Activated naive CD8-positive, alpha-beta T cell treated with anti-CD3 and anti-CD28 coated beads, Interleukin-2, amount 10 ng/mL, durations not matched to agents 7 days and 5 days (primary cell): ENCODE results near the gene MAD1L1. TPM values are rescaled to one million over a fixed set of nuclear protein-coding genes. Genes with fewer than 3 reads are reported as not detected.

Source experiments
- ATAC-seq: fragments of 150-1000 bp; cut with Tn5 transposase; one replicate; pipeline ENCODE4 v1.10.0; 2021; ENCODE audit warnings: low read depth, moderate library complexity
- POLR2A ChIA-PET: fragments of 350-600 bp; sonication (Branson Sonifier 250); formaldehyde crosslinking; loops from one replicate; lab custom pipeline; 2021; ENCODE audit warnings: antibody characterized with exemption; lab: Charles Lee
- DNase-seq: peaks from one replicate; pipeline ENCODE4 v3.0.0; 2021
- H3K27ac Mint-ChIP-seq: one replicate; pipeline ENCODE4 v1.8.0; 2022; ENCODE audit warnings: mild to moderate bottlenecking, mixed read lengths
- H3K27me3 Mint-ChIP-seq: one replicate; pipeline ENCODE4 v1.8.0; 2022; ENCODE audit warnings: mild to moderate bottlenecking, moderate library complexity, mixed read lengths
- H3K36me3 Mint-ChIP-seq: one replicate; pipeline ENCODE4 v1.8.0; 2021; ENCODE audit warnings: mild to moderate bottlenecking, mixed read lengths
- H3K4me1 Mint-ChIP-seq: one replicate; pipeline ENCODE4 v1.8.0; 2021; ENCODE audit warnings: mixed read lengths
- H3K4me3 Mint-ChIP-seq: one replicate; pipeline ENCODE4 v1.8.0; 2022; ENCODE audit warnings: mild to moderate bottlenecking, moderate library complexity, mixed read lengths
- H3K9me3 Mint-ChIP-seq: one replicate; pipeline ENCODE4 v1.8.0; 2021; ENCODE audit warnings: mixed read lengths
- total RNA-seq, 2 experiments: library from RNA; stranded (reverse); gene quantifications; one replicate each; pipeline ENCODE4 v1.2.3, GENCODE V29; 2021

Gene MAD1L1
- total RNA-seq, 2 experiments from 2014 or later, result 72.7 to 82.6 TPM

DNA sequence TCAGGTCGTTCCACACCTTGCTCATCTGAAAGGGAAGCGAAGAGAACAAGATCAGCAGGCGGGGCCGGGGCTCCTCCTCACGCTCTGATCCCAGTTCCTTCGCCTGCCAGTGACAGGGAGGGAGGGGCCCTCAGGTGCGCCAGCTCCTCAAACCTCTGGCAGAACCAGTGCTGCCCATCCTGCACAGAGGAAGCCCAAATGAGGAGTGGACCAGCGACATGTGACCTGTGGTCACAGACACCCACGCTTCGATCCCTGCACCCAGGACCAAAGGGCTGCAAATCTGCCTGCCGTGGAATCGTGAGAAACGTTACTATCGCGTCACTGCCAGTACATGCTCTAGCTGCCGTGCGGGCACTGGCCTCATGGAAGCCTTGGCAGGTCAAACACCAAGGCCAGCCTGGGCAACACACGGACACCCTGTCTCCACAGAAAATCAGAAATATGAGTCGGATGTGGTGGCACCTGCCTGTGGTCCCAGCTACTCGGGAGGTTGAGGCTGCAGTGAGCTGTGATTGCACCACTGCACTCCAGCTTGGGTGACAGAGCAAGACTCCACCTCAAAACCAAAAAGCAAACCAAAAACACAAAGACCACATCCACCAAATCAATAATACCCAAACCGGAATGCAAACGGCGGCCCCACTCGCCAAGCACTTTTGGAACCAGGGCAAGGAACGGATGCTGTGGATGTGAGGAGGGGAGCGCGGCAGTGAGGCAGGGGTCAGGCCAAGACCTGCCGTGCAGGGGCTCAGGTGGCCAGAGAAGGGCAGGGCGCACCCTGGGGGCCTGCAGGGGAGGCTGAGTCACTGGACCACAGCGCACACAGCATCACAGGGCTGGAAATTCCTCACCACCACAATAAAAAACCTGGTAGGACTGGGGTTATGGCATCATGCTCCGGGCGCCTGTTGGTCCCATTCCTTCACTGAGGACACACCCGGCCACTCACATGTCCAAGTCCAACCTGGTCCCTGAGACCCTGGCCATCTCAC, 22.7 kb upstream of the MAD1L1 start:
- H3K9me3 Mint-ChIP-seq, result no peaks in the 10 kb centered on the region
- H3K36me3 Mint-ChIP-seq, result peaks cover 13% of the 10 kb centered on the region
- POLR2A ChIA-PET, result no interaction called here
- no peak overlapping the region for H3K4me3 Mint-ChIP-seq
- H3K27ac Mint-ChIP-seq, result no peak overlapping the region
- no peak for ATAC-seq
- peaks cover 8% of the 10 kb centered on the region for H3K4me1 Mint-ChIP-seq
- no peaks in the 10 kb centered on the region for H3K27me3 Mint-ChIP-seq
- no peak for DNase-seq

DNA sequence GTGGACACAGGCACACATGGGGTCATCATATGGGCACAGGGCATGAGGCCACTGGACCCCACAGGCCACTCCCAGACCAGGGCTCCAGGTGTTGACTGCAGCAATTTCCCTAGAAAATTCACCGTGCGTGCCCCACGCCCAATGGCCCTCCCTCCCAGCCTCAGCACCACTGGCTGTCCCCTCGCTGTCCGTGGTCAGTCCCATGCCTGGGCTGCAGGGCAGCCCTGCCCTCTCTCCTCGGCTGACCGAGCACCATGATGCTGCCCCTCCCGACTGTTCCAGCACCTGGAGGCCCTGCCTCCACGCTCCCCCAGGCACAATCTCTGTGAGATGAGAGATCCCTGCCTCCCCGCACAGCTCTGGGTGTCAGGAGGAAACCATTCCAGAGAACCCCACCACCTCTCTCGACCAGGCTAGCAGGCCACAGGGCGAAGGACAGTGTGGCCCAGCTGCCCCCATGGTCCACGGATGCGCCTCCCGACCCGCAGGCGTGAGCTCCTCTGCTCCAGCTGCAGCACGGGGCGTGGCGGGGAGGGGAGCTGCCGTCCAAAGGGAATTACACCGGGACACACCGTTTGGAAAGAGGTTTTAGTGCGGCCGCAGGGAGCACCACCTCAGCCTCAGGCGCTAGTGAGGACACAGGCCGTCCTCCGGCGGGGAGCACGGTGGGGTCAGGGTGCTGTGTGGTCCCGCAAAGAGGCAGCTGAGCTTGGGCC, 21.8 kb upstream of the MAD1L1 start:
- Mint-ChIP-seq H3K4me3 (no peak overlapping the region), H3K4me1 (peaks cover 13% of the 10 kb centered on the region), H3K27me3 (no peaks in the 10 kb centered on the region), H3K36me3 (peaks cover 13% of the 10 kb centered on the region), H3K9me3 (no peaks in the 10 kb centered on the region), H3K27ac (no peak overlapping the region)
- no peak for DNase-seq
- POLR2A ChIA-PET, result no interaction called here
- no peak for ATAC-seq

DNA sequence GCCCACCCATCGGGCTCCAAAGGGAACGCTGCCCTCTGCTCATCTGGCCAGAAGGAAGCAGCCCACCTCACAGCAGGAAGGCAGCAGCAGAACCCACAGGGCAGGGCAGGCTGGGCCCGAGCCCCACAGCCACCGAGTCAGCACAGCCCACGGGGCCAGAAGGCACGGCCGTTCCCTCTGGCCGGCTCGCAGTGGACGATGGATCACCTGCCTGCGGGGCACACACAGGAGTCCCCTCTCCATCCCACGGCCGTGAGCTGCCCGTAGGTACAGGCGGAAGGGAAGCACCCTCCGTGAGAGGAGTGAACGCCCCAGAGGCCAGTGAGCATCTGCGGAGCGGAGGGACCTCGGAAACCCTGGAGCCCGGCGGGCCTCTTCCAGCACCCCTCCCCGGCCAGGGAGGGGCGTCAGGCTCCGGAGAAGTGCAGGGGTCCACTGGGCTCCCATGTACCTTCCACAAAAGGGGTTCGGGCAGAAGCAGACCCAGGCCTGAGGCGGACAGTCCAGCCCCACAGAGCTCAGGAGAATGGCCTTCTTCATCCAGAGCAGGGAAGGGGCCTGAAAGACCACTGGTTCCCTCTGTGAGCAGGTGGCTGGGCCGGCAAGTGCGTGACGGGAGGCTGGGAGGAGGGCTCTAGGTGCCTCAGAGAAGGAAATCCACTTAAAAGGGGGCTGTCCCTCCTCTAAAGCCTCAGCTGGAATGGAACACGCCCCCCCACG, 20.9 kb upstream of the MAD1L1 start:
- H3K27ac Mint-ChIP-seq, result no peak overlapping the region
- H3K4me3 Mint-ChIP-seq, result no peak overlapping the region
- H3K9me3 Mint-ChIP-seq, result no peaks in the 10 kb centered on the region
- H3K36me3 Mint-ChIP-seq, result peaks cover 20% of the 10 kb centered on the region
- DNase-seq (no peak), ATAC-seq (no peak)
- peaks cover 21% of the 10 kb centered on the region for H3K4me1 Mint-ChIP-seq
- H3K27me3 Mint-ChIP-seq, result no peaks in the 10 kb centered on the region
- POLR2A ChIA-PET, result interaction anchor here (1.4 kb wide), 1 partner anchor 12 kb away, joined by 3 read pairs; the partner anchor contains the start of genes MRM2 and NUDT1

DNA sequence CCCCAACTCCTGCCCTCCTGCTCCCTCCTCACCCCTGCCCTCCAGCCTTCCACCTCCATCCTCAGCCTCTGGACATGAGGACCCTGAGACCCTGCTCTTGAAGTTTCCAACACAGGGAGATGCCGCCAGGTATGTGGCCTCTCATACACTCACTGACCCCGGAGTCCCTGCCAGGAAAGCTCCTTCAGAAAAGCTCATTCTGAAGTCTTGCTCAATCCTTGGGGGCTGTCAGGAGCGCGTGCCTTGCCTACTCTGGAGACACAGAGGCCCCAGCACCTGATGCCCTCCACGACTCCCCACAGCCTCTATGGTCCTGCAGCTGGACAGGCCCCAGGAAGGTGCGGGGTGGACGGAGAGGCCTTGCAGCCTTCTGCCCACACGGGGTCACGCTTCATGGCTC, 20.3 kb upstream of the MAD1L1 start:
- no peaks in the 10 kb centered on the region for H3K27me3 Mint-ChIP-seq
- DNase-seq (no peak), ATAC-seq (no peak)
- POLR2A ChIA-PET, result interaction anchor here (1.4 kb wide), 1 partner anchor 11 kb away, joined by 3 read pairs; the partner anchor contains the start of genes MRM2 and NUDT1
- peaks cover 24% of the 10 kb centered on the region for H3K36me3 Mint-ChIP-seq
- peak overlapping the region; percentile 19 for H3K27ac Mint-ChIP-seq
- no peak overlapping the region for H3K4me3 Mint-ChIP-seq
- no peaks in the 10 kb centered on the region for H3K9me3 Mint-ChIP-seq
- peaks cover 26% of the 10 kb centered on the region for H3K4me1 Mint-ChIP-seq

DNA sequence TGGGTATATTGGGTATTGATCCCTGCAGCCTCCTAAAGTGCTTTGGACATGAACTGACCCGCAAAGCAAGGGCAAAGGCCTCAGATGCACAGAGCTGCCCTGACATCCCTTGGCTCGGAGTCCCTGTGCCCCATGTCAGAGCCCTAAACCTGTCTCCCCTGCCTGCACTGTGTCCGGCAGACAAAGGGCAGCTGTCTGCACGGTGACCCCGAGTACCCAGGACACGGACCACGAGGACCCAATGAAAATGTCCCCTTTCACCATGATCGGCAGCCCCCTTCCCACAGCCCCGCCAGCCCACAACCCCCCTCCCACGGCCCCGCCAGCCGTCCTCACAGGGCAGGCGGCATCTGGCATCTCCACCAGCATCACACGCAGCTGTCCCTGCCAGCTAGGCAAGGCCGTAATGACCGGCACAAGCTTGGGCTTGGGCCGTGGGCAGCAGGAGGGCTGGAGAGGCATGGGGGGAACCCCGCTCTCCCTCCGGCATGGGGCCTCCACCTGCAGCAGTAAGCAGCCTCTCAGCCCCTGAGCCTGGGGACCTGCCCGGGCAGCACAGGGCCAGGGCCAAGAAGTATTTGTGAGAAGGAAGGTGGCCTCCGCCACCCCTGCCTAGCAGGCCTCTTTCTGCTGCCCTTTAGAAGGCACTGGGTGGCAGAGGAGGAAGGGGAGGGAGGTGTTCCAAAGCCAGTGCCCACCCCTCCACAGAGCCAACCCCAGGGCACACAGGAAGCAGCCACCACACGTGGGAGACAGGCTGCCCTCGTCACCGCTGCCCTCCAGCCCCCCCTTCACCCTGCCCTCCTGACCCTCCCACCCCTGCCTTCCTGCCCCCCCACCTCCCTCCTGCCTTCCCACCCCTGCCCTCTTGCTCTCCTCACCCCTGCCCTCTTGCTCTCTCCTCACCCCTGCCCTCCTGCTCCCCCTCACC, 19.4 kb upstream of the MAD1L1 start:
- Mint-ChIP-seq H3K36me3 (peaks cover 30% of the 10 kb centered on the region), H3K27me3 (no peaks in the 10 kb centered on the region), H3K9me3 (no peaks in the 10 kb centered on the region), H3K4me3 (no peak overlapping the region), H3K4me1 (peaks cover 28% of the 10 kb centered on the region), H3K27ac (no peak overlapping the region)
- DNase-seq (no peak), ATAC-seq (peak; percentile 37)
- POLR2A ChIA-PET, result interaction anchor here (1.4 kb wide), 1 partner anchor 10 kb away, joined by 3 read pairs; the partner anchor contains the start of genes MRM2 and NUDT1

DNA sequence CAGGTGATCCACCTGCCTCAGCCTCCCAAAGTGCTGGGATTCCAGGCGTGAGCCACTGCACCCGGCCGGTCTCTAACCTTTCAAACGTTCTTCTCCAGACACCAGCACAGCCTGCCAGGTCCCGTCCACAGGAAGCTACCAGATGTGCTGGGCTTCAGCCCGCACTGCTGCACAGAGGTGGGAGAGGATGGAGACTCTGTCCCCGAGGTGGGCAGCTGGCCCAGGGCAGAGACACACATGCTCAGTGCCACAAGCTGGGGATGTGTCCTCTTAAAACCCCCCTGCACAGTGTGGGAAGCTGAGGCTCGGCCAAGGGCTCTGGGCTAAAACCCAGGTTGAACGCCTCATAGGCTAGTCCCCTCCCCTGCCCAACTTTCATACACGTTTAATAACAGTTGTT, 18.6 kb upstream of the MAD1L1 start:
- no peaks in the 10 kb centered on the region for H3K9me3 Mint-ChIP-seq
- H3K4me1 Mint-ChIP-seq, result peaks cover 28% of the 10 kb centered on the region
- no peak for ATAC-seq
- POLR2A ChIA-PET, result no interaction called here
- no peaks in the 10 kb centered on the region for H3K27me3 Mint-ChIP-seq
- peaks cover 30% of the 10 kb centered on the region for H3K36me3 Mint-ChIP-seq
- H3K4me3 Mint-ChIP-seq, result no peak overlapping the region
- no peak for DNase-seq
- no peak overlapping the region for H3K27ac Mint-ChIP-seq

DNA sequence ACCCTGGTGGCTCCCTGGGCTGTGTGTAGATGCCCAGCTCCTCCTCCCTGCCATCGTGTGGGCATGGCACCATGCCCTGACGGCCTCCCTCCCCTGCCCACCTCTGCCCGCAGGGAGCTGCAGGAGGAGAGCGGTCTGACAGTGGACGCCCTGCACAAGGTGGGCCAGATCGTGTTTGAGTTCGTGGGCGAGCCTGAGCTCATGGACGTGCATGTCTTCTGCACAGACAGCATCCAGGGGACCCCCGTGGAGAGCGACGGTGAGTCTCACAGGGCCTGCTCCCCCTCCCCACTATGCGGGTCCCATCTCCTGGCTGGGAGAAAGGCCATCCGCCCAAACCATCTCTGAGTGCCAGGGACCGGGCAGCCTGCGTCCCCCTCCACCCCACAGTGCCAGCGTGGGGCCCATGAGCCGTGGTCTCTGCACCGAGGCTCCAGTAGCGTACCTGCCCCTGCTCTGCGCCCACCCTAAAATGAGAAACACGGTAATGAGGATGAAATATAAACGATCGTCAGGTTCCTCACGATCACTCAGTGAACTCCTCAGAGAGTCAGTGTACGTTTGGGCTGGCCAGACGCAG, 17.1 kb upstream of the MAD1L1 start:
- POLR2A ChIA-PET, result interaction anchor here (1.1 kb wide), 2 partner anchors 50 to 328 kb away, joined by 3 read pairs; no protein-coding TSS in a partner anchor
- no peaks in the 10 kb centered on the region for H3K9me3 Mint-ChIP-seq
- peak overlapping the region; percentile 78 for H3K4me3 Mint-ChIP-seq
- ATAC-seq (no peak), DNase-seq (no peak)
- H3K4me1 Mint-ChIP-seq, result peaks cover 33% of the 10 kb centered on the region
- no peaks in the 10 kb centered on the region for H3K27me3 Mint-ChIP-seq
- H3K27ac Mint-ChIP-seq, result peak overlapping the region; percentile 80
- peaks cover 34% of the 10 kb centered on the region for H3K36me3 Mint-ChIP-seq

DNA sequence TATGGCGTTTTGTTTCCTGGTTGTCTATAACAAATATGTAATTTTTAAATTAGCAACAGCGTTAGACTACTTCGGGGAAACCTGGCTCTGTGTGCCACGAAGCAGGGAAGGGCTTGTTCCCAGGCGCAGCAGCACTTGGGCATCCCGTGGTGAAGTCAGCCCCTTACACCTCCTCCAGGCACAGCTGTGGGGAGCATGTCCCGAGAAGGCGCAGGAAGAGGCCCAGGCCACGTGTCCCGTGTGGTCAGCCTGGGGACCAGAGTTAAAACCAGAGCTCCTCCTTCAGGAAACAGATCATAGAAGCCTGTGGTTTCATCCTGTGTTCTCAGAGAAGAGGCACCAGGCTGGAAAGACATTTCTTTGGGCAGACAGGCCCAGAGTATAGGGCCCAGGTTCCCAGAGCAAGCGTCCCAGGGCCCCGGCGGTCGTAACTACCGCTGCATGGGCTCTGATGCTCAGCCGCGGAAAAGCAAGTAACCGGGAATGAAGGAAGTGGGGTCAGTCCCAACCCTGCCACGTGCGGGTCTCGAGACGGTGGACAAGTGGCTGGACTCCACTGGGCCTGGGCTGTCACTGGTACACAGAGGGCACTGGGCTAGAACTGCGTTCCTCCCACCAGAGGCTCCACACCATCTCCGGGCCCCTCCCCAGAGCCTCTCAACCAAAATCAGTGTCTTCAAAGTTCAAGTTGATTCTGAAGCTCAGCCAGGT, 16.4 kb upstream of the MAD1L1 start:
- Mint-ChIP-seq H3K9me3 (no peaks in the 10 kb centered on the region), H3K4me3 (peak overlapping the region; percentile 78), H3K4me1 (peaks cover 33% of the 10 kb centered on the region), H3K27ac (peak overlapping the region; percentile 80), H3K36me3 (peaks cover 34% of the 10 kb centered on the region), H3K27me3 (no peaks in the 10 kb centered on the region)
- ATAC-seq (peak; percentile 57), DNase-seq (peak; percentile 63)
- POLR2A ChIA-PET, result interaction anchor here (0.6 to 1.1 kb wide), 4 partner anchors 51 to 1136 kb away, joined by 3 read pairs; no protein-coding TSS in a partner anchor

DNA sequence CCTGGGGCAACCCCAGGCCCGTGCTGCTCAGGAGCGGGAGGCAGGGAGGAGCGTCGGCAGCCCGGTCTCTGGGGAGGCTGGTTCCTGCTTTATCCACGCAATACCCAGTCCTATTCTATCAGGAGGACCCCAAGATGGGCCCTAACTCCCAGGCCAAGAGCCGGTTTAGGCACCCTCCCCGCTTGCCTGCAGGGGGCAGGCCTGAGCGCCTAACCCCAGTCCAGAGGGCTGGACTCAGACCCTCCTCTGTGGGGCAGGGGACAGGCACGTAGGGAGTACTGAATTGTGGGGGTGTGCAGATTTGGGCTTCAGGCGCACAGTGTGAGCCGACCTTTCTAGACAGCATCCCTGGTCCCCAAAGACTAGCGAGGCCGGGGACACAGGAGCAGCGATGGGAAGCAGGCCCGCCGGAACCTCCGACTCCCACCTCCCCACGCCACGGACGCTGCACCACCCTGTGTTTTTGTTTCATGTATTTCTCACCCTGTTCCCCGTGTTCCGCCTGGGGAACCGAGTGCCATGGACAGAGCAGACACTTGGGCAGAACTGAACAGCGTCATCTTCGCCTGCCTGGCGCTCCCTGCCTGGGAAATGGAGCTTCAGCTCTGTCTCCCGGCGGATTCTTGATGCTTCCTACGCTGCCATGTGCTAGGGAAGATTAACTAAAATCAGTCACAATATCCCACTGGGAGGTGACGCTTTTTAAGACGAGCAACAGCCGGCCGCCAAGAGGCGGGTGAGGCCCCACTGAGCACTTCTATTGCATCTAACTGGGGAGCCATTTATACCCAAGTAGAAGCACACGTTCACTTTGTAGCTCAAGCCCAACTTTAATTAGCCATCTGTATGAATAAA, 14.6 kb upstream of the MAD1L1 start:
- POLR2A ChIA-PET, result interaction anchor here (0.5 kb wide), 1 partner anchor 88 kb away, joined by 4 read pairs; no protein-coding TSS in a partner anchor
- H3K9me3 Mint-ChIP-seq, result no peaks in the 10 kb centered on the region
- peak overlapping the region; percentile 23 for H3K27ac Mint-ChIP-seq
- no peaks in the 10 kb centered on the region for H3K27me3 Mint-ChIP-seq
- H3K4me1 Mint-ChIP-seq, result peaks cover 38% of the 10 kb centered on the region
- peaks cover 34% of the 10 kb centered on the region for H3K36me3 Mint-ChIP-seq
- DNase-seq (peak; percentile 62), ATAC-seq (no peak)
- H3K4me3 Mint-ChIP-seq, result no peak overlapping the region

DNA sequence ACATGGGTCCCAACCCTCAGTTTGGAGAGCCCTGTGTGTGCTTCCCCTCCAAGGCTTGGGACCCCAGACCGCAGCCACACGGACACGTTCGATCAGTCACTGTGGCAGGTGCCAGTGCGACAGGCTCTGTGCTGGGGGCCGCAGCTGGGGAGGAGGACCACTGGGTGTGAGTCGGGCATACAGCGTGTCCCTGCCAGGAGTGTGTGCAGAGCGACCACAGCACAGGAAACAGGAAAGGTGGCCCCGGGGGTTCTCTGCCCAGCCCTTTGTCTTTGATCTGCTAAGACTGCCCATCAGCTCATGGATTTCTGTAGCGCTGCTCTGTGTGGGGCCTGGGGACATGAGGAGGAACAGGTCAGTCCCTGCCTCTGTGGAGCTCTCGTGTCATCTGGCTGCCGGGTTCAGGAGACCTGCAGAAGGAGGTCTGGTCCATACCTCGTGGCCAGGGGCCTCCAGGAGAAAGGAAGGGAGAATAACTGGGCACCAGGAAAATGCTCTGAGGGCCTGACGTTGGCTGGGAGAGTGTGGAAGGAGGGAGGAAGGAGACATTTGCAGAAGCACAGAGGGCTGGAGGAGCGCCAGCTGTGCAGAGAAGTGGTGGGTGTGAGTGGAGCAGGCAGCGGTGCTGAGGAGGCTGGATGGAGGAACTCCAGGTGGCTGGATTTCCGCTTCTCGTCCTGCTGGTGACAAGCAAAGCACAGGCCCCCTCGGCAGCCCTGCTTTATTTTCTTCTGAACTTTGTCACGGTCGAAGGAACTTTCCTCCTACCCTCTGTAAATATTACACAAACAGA, 13.3 kb upstream of the MAD1L1 start:
- Mint-ChIP-seq H3K27me3 (no peaks in the 10 kb centered on the region), H3K4me3 (peak overlapping the region; percentile 28), H3K27ac (peak overlapping the region; percentile 65), H3K4me1 (peaks cover 38% of the 10 kb centered on the region), H3K36me3 (peaks cover 32% of the 10 kb centered on the region), H3K9me3 (no peaks in the 10 kb centered on the region)
- POLR2A ChIA-PET, result interaction anchor here (0.7 kb wide), 1 partner anchor 88 kb away, joined by 3 read pairs; no protein-coding TSS in a partner anchor
- no peak for DNase-seq
- ATAC-seq, result no peak
